Right cardiac atrium (tissue), 5 donors: ENCODE measurements around the gene TK1. TPM values are rescaled to one million over a fixed set of nuclear protein-coding genes. Genes with fewer than 3 reads are reported as not detected.
"Not testable (repeated sequence)": the region's sequence is repeated elsewhere in the genome, so short reads cannot be mapped to it uniquely, and the experiment has no call there.

Experiments used
- ATAC-seq, 2 donors: fragments of 200-7000 bp; cut with Tn5 transposase; one replicate each; pipeline versions ENCODE4 v1.8.0 to v1.9.1; 2020; ENCODE audit warnings: moderate library complexity in 2 of 2, mild to moderate bottlenecking in 1 of 2
- DNase-seq, 3 donors: peaks; one replicate each; pipeline ENCODE4 v3.0.0-alpha.2; 2020
- H3K27ac ChIP-seq: one replicate; pipeline ENCODE4 v1.5.1; 2013; ENCODE audit warnings: mild to moderate bottlenecking, low read length, control low read depth, moderate library complexity
- H3K27me3 ChIP-seq: one replicate; pipeline ENCODE4 v1.6.1; 2013; ENCODE audit not compliant: control insufficient read depth, insufficient read depth
- H3K4me1 ChIP-seq: one replicate; pipeline ENCODE4 v1.6.1; 2013; ENCODE audit warnings: low read length; ENCODE audit not compliant: control insufficient read depth, insufficient read depth
- H3K4me3 ChIP-seq: one replicate; pipeline ENCODE4 v1.5.1; 2013; ENCODE audit warnings: low read length, control low read depth
- H3K9me3 ChIP-seq: one replicate; pipeline ENCODE4 v1.6.1; 2013; ENCODE audit warnings: low read length; ENCODE audit not compliant: control insufficient read depth
- WGBS: extraction: QIAGEN DNeasy Blood & Tissue Kit; methylation state at CpG from one replicate; pipeline ENCODE4 v1.1.7; 2013; 5-methylcytosine and 5-hydroxymethylcytosine counted together
- intact Hi-C, 4 donors: fragments of 100-400 bp; cut with DNase I; formaldehyde crosslinking; loops; one replicate each; pipeline versions ENCODE4 v1.11.0 to v1.14.0; 2022 to 2023
- polyA plus RNA-seq: library from polyadenylated mRNA; stranded (reverse); fragments of 200-250 nt; gene quantifications from one replicate; pipeline ENCODE4 v1.2.3, GENCODE V29; 2013
- total RNA-seq, 4 donors: library from RNA; stranded (reverse); fragmentation: NEBNext Ultra II Directional; extraction: Animal tissue kit (Norgen Biotek cat#: 25700); gene quantifications; one replicate each; pipeline ENCODE4 v1.2.1, GENCODE V29; 2021
- donor health status: healthy with polysubstance abuse.
- donor health status: DM: no; HTN: yes; CAD: no.
- donor health status: DM: no; HTN: no; CAD: no.
- donor health status: DM: no; HTN: yes; CAD: no; lungs with severe emphysema.
- donor health status: DM: yes; HTN: yes; CAD: no.

Gene TK1
- total and polyA plus RNA-seq, 5 donors, result 0.51 to 5.2 (median 1.2) TPM

GRCh38 chr17:78174870-78175642, 11.8 kb downstream of the TK1 start:
- 72% methylated on average over 28 of the region's 28 CpGs for WGBS
- DNase-seq, result no peak
- H3K4me3 ChIP-seq, result no peak overlapping the region
- H3K4me1 ChIP-seq, result peaks cover 3% of the 10 kb centered on the region
- no peaks in the 10 kb centered on the region for H3K27me3 ChIP-seq
- H3K27ac ChIP-seq, result peak overlapping the region; percentile 9
- intact Hi-C loops, result loop anchor here in 3 of 4 donors (5.0 to 10.0 kb wide), 3 partner anchors 43 to 63 kb away; partner anchors contain the start of gene TMC8 (in 1 of the 3)
- H3K9me3 ChIP-seq, result no peaks in the 10 kb centered on the region
- no peak for ATAC-seq

- peak overlapping the region; percentile 9 for H3K27ac ChIP-seq
- H3K4me3 ChIP-seq, result no peak overlapping the region
- WGBS, result 30% methylated on average over 15 of the region's 15 CpGs
- peak; percentile 68 to 77 for ATAC-seq
- H3K9me3 ChIP-seq, result no peaks in the 10 kb centered on the region
- DNase-seq, result peak; percentile 81 to 93 (median 91)
- H3K27me3 ChIP-seq, result no peaks in the 10 kb centered on the region
- peaks cover 3% of the 10 kb centered on the region for H3K4me1 ChIP-seq
- intact Hi-C loops, result loop anchor here in 2 of 4 donors (5.0 to 10.0 kb wide), 3 partner anchors 42 to 62 kb away; partner anchors contain the start of gene TMC8 (in 1 of the 2)
Observed at GRCh38 chr17:78174346-78174869, 12.4 kb downstream of the TK1 start.

GRCh38 chr17:78173097-78173715, 13.6 kb downstream of the TK1 start:
- intact Hi-C loops, result loop anchor here in 2 of 4 donors (5.0 to 10.0 kb wide), 3 partner anchors 41 to 61 kb away; partner anchors contain the start of gene TMC8 (in 1 of the 2)
- no peak overlapping the region for H3K4me3 ChIP-seq
- H3K27ac ChIP-seq, result peak overlapping the region; percentile 51
- WGBS, result 37% methylated on average over 11 of the region's 11 CpGs
- DNase-seq, result no peak
- no peak for ATAC-seq
- no peaks in the 10 kb centered on the region for H3K27me3 ChIP-seq
- H3K4me1 ChIP-seq, result peaks cover 3% of the 10 kb centered on the region
- no peaks in the 10 kb centered on the region for H3K9me3 ChIP-seq

DNA sequence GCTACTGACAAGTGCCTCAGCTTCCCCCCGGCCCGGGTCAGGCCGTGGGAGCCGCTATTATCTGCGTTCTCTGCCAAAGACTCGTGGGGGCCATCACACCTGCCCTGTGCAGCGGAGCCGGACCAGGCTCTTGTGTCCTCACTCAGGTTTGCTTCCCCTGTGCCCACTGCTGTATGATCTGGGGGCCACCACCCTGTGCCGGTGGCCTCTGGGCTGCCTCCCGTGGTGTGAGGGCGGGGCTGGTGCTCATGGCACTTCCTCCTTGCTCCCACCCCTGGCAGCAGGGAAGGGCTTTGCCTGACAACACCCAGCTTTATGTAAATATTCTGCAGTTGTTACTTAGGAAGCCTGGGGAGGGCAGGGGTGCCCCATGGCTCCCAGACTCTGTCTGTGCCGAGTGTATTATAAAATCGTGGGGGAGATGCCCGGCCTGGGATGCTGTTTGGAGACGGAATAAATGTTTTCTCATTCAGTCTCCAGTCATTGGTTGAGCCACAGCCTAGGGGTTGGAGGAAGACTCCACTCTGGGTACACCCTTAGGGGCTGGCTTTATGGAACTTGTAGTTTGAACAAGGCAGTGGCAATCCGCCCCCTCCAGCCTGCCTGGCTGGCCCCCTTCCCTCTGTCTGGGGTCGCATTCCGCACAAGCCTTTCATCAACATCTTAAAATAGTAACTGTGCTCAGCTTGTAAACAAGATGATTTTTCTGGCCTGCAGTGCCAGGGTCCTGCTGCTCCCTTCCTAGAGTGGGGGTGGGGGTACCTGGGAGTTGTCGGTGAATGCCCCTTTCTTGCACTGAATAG, 14.4 kb downstream of the TK1 start:
- peak; percentile 5 to 9 for ATAC-seq
- Histone ChIP-seq H3K27ac (peak overlapping the region; percentile 51), H3K4me1 (peaks cover 3% of the 10 kb centered on the region), H3K4me3 (no peak overlapping the region), H3K27me3 (no peaks in the 10 kb centered on the region), H3K9me3 (no peaks in the 10 kb centered on the region)
- WGBS, result 38% methylated on average over 19 of the region's 19 CpGs
- peak; percentile 52 to 82 (median 80) for DNase-seq
- intact Hi-C loops, result loop anchor here in 2 of 4 donors (5.0 to 10.0 kb wide), 3 partner anchors 40 to 60 kb away; partner anchors contain the start of gene TMC8 (in 1 of the 2)

GRCh38 chr17:78171591-78172248, 15.1 kb downstream of the TK1 start:
- not testable (repeated sequence) for H3K4me1 ChIP-seq, H3K9me3 ChIP-seq, ATAC-seq, H3K27me3 ChIP-seq, DNase-seq, H3K4me3 ChIP-seq, H3K27ac ChIP-seq
- intact Hi-C loops, result loop anchor here in 2 of 4 donors (5.0 to 10.0 kb wide), 3 partner anchors 39 to 59 kb away; partner anchors contain the start of gene TMC8 (in 1 of the 2)
- 85% methylated on average over 19 of the region's 19 CpGs for WGBS

GRCh38 chr17:78170692-78171590, 15.9 kb downstream of the TK1 start:
- no peak overlapping the region for H3K27ac ChIP-seq
- no peaks in the 10 kb centered on the region for H3K9me3 ChIP-seq
- no peaks in the 10 kb centered on the region for H3K27me3 ChIP-seq
- intact Hi-C loops, result loop anchor here in 2 of 4 donors (5.0 to 10.0 kb wide), 3 partner anchors 39 to 59 kb away; partner anchors contain the start of gene TMC8 (in 1 of the 2)
- no peak for DNase-seq
- H3K4me1 ChIP-seq, result peaks cover 3% of the 10 kb centered on the region
- 87% methylated on average over 31 of the region's 31 CpGs for WGBS
- H3K4me3 ChIP-seq, result no peak overlapping the region
- ATAC-seq, result no peak

- Histone ChIP-seq H3K4me1 (peaks cover 3% of the 10 kb centered on the region), H3K27ac (peak overlapping the region; percentile 26), H3K9me3 (no peaks in the 10 kb centered on the region), H3K27me3 (no peaks in the 10 kb centered on the region), H3K4me3 (peak overlapping the region; percentile 89)
- 10% methylated on average over 38 of the region's 38 CpGs for WGBS
- intact Hi-C loops, result no loop called here
- peak; percentile 41 to 80 (median 80) for DNase-seq
- ATAC-seq, result peak; percentile 34
Observed at GRCh38 chr17:78168903-78169793, 17.7 kb downstream of the TK1 start.

DNA sequence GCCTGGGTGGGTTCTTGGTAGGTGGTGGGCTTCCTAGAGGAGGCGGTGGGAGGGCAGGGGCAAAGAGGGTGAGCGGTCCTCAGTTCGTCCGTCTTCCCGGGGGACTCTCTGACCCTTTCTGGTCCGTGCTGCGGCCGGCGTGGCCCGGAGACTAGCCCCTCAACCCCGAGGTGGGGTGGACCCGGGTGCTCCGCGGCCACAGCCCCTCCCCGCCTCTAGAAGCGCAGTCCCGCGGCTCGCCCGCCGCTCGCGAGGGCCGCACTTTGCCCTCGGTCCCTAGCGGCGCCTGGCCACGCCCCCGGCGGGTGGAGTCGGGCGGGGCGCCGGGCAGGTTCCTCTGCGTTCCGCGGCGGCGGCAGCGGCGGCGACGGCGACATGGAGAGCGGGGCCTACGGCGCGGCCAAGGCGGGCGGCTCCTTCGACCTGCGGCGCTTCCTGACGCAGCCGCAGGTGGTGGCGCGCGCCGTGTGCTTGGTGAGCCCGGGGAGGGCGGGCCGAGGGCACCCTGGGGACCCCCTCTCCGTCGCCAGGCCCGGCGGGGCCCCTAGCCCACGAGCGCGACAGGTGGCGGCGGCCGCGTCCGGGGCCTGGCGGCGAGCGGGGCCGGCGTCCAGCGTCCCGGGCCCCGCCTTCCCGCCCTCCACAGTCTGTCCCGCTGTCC, 18.5 kb downstream of the TK1 start, which contains the start of gene SYNGR2:
Gene SYNGR2 (plus strand): TSS at position 340 of the 661 bp plus-strand sequence. CDS start 36 bp downstream, at position 376.
- Histone ChIP-seq H3K4me1 (peaks cover 3% of the 10 kb centered on the region), H3K4me3 (peak within 1 kb of the TSS; percentile 89), H3K27me3 (no peaks in the 10 kb centered on the region), H3K27ac (peak within 1 kb of the TSS; percentile 26), H3K9me3 (no peaks in the 10 kb centered on the region)
- ATAC-seq (peak; percentile 76 to 77), DNase-seq (peak; percentile 83 to 94 (median 94))
- intact Hi-C loops, result no loop called here
- WGBS, result under 1% methylated on average over 84 of the region's 84 CpGs
